Duodenal mucosa (tissue), 2 donors: ENCODE results near the gene BEAN1.

Source experiments
- H3K27ac ChIP-seq: one replicate; pipeline ENCODE4 v1.7.0; 2013; ENCODE audit warnings: low read depth, low read length
- H3K27me3 ChIP-seq, 2 donors: one replicate each; pipeline ENCODE4 v1.7.0; 2013; ENCODE audit warnings: low read length in 2 of 2, control low read depth in 1 of 2; ENCODE audit not compliant: insufficient read depth in 2 of 2, control insufficient read depth in 1 of 2
- H3K36me3 ChIP-seq, 2 donors: one replicate each; pipeline ENCODE4 v1.7.0; 2013; ENCODE audit warnings: low read length in 2 of 2, control low read depth in 1 of 2; ENCODE audit not compliant: insufficient read depth in 2 of 2, control insufficient read depth in 1 of 2
- H3K4me1 ChIP-seq, 2 donors: one replicate each; pipeline ENCODE4 v1.7.0; 2013; ENCODE audit warnings: low read length in 2 of 2, control low read depth in 1 of 2; ENCODE audit not compliant: insufficient read depth in 2 of 2, control insufficient read depth in 1 of 2
- H3K4me3 ChIP-seq, 2 donors: one replicate each; pipeline ENCODE4 v1.7.0; 2013; ENCODE audit warnings: low read length in 2 of 2, low read depth in 1 of 2
- H3K9ac ChIP-seq, 2 donors: one replicate each; pipeline ENCODE4 v1.7.0; 2013; ENCODE audit warnings: low read length in 2 of 2, low read depth in 1 of 2
- H3K9me3 ChIP-seq, 2 donors: one replicate each; pipeline ENCODE4 v1.7.0; 2013; ENCODE audit warnings: low read length in 2 of 2, control low read depth in 1 of 2; ENCODE audit not compliant: control insufficient read depth in 1 of 2

Gene BEAN1

DNA sequence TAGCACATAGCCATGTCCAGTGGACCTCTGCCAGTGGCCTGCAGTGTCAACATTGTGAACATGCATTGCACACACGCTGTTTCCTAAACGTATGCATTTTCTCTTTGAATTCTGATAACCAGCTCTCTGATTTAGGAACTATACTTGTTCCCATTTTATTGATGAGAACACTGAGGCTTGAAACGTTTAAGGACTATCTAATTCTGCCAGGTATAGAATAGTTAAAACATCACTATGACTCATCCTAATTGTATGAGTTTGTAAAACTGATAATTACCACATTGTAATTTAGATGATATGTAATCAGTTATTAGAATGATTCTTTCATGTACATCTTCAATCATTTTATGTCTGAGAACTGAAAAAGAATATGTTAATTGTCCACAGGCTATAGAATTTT, 3.1 kb downstream of the BEAN1 start:
- H3K36me3 ChIP-seq, result no peaks in the 10 kb centered on the region
- no peaks in the 10 kb centered on the region for H3K9me3 ChIP-seq
- peaks cover 48 to 54% of the 10 kb centered on the region in 2 donors for H3K27me3 ChIP-seq
- no peak overlapping the region for H3K27ac ChIP-seq
- no peak overlapping the region for H3K4me3 ChIP-seq
- peaks cover 0 to 4% of the 10 kb centered on the region in 2 donors for H3K4me1 ChIP-seq
- no peak overlapping the region for H3K9ac ChIP-seq

DNA sequence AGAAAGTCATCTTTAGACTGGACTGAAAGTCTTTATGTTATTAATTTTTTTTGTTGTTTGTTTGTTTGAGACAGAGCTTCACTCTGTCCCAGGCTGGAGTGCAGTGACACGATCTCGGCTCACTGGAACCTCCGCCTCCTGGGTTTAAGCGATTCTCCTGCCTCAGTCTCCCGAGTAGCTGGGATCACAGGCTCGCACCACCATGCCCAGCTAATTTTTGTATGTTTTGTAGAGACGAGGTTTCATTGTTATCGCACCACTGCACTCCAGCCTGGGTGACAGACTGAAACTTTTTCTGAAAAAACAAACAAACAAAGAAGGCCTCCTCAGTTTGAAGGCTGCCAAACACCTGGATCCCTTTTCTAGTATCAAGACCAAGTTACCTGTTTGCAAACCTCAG, 4.7 kb downstream of the BEAN1 start:
- H3K27ac ChIP-seq, result no peak overlapping the region
- H3K4me1 ChIP-seq, result no peaks in the 10 kb centered on the region
- H3K36me3 ChIP-seq, result no peaks in the 10 kb centered on the region
- H3K9me3 ChIP-seq, result no peaks in the 10 kb centered on the region
- peaks cover 36 to 41% of the 10 kb centered on the region in 2 donors for H3K27me3 ChIP-seq
- H3K4me3 ChIP-seq, result no peak overlapping the region
- no peak overlapping the region for H3K9ac ChIP-seq

DNA sequence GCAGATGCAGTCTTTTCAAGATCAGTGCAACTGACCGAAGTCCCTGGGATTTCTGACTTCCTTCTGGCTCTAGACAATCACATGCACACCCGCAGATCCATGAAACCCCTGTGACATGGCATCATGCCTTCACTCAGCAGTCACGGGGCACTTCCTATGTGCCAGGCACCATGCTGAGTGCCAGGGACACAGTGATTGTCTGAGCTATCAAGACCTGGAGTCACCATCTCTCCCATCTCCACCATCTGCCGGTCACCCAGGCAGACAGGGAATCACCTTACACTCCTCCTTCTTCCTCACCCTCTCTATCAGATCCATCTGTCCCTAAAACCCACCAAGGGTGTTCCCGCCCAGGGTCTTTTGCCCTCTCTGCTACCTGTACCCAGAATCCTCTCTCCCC, 5.3 kb downstream of the BEAN1 start:
- Histone ChIP-seq H3K9ac (no peak overlapping the region), H3K9me3 (no peaks in the 10 kb centered on the region), H3K4me3 (no peak overlapping the region), H3K27me3 (peaks cover 36 to 41% of the 10 kb centered on the region in 2 donors), H3K36me3 (no peaks in the 10 kb centered on the region), H3K4me1 (no peaks in the 10 kb centered on the region), H3K27ac (no peak overlapping the region)

DNA sequence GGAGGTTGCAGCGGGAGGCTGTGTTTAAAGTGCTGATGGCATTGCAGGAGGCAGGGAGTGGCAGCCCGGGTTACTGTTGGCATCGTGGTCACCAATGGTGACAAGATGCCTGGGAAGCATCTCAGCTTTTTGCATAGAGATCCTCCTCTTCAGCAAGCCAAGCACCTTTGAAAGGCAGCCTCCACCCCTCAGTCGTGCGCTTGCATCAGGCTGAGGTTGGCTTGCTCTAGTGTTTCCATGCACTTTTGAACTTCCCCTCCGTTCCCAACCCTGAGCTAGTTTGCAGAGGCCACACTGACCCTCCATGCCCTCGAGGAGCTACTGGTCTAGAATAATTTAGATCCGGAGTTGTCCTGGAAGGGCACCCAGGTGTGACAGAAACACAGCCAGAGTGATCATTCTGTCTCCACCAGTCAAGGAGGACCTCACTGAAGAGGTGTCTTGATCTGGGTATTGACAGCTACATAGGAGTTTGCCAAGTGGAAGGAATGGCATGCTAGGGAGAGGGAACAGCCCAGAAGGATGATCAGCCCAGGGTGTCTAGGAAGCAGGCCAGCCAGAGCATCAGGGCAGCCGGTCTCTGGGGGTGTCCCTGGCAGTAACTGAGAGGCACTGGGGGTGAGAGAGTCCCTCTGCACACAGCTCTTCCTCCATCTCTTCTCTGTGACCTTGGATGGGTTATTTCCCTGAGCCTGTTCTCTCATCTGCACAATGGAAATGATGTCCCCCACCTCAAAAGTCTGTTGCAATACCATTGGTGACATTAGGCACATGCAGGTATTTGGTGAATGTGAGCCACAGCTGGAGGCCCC, 7.7 kb downstream of the BEAN1 start:
- Histone ChIP-seq H3K36me3 (no peaks in the 10 kb centered on the region), H3K4me3 (no peak overlapping the region), H3K9ac (no peak overlapping the region), H3K4me1 (no peaks in the 10 kb centered on the region), H3K9me3 (no peaks in the 10 kb centered on the region), H3K27me3 (peaks cover 12 to 17% of the 10 kb centered on the region in 2 donors), H3K27ac (no peak overlapping the region)

DNA sequence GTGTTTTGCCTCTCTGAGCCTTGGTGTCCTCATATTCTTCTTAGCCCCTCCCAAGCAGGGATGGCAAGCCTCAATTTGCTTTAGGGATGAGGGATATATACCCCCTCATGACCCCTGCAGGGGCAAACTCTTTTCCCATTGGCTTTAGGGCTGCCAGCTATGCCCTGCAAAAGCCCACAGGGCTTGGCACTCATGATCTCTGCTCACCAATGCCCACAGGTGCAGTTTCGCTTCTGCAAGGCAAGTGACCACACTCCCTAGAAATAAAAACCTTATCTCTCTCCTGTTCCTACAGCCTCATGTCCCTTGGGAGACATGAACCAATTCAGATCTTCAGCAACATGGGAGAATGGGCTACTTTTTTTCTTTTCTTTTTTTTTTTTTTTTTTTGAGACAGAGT, 8.8 kb downstream of the BEAN1 start:
- Histone ChIP-seq H3K27me3 (peaks cover 8 to 9% of the 10 kb centered on the region in 2 donors), H3K9me3 (no peaks in the 10 kb centered on the region), H3K4me1 (no peaks in the 10 kb centered on the region), H3K9ac (no peak overlapping the region), H3K36me3 (no peaks in the 10 kb centered on the region), H3K27ac (no peak overlapping the region), H3K4me3 (no peak overlapping the region)

DNA sequence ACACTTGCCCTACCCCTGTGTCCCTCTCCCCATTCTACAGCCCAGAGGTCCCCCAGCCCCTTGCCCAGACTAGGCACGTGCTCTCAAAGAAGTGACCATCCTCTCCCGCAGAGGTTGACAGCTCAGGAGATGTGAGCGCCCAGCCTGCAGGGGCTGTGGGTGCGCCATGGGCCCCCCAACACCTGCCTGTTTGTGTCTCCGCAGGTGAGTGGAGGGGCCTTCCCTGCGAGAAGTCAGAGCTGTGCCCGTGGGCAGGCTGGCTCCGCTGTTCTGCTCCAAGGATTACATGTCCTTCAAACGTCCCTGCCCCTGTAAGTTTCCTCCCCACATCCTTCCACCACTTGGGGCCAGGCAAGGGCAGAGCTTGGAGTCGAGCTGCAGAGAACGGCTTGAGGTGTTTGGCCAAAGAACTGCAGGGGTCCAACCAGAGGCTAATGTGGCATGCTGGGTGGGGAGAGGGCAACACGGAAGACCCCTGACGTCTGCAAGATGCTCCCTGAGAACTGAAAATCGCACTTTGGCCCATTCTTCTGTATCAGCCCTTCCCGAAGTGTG, 10.4 kb downstream of the BEAN1 start:
- H3K9me3 ChIP-seq, result no peaks in the 10 kb centered on the region
- peaks cover 4 to 10% of the 10 kb centered on the region in 2 donors for H3K27me3 ChIP-seq
- no peak overlapping the region for H3K27ac ChIP-seq
- no peaks in the 10 kb centered on the region for H3K36me3 ChIP-seq
- no peak overlapping the region for H3K4me3 ChIP-seq
- H3K4me1 ChIP-seq, result no peaks in the 10 kb centered on the region
- no peak overlapping the region for H3K9ac ChIP-seq

DNA sequence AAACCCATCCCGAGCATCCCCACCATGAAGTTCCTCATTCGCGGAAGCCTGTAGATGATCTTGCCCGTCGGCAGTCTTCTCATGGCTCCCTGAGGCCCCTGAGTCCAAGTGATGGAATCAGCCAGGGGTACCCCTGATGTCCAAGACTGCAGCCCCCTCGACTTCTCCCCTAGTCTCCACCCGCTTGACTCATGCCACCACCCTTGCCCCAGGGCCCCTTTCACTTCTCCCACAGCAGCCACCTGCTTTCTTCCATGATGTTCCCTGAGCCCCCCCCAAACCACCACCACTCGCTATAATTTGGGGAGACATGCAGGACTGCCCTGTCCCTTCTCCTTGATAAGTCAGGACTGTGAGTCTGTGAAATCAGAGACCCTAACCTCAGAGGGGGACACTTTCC, 11.4 kb downstream of the BEAN1 start:
- no peaks in the 10 kb centered on the region for H3K36me3 ChIP-seq
- H3K9ac ChIP-seq, result no peak overlapping the region
- H3K27ac ChIP-seq, result no peak overlapping the region
- H3K4me3 ChIP-seq, result no peak overlapping the region
- H3K4me1 ChIP-seq, result no peaks in the 10 kb centered on the region
- H3K27me3 ChIP-seq, result peaks cover 0 to 8% of the 10 kb centered on the region in 2 donors
- H3K9me3 ChIP-seq, result no peaks in the 10 kb centered on the region

DNA sequence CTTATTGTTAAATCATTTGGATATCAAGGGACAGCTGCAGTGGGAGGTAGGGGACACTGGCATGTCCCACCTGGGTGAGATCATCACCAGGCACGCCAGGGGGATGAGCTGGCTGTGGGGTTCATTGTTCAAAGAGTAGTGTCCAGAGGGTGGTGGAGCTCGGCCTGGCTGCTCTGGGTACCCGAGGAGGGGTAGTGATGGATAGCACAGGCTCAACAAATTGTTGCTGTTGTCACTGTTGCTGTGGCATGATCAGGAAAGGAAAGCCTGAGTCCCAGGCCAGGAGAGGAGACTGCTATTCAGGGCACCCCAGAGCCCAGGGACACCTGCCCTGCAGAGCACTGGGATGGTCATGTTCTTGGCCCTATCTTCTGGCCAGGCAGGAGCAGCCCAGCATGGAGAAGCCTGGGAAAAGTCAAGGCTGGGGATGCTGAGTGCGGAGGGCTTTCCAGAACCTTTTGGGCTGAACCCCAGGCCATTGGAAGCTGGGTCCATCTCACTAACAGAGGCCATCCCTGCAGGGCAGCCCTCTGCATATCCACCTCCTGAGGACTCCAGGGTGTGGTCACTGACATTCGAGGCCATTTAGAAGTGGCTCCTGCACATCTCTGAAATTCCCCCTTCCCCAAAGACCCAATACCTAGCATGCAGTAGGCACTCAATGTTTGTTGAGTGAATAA, 12.1 kb downstream of the BEAN1 start:
- Histone ChIP-seq H3K4me3 (no peak overlapping the region), H3K27ac (no peak overlapping the region)

DNA sequence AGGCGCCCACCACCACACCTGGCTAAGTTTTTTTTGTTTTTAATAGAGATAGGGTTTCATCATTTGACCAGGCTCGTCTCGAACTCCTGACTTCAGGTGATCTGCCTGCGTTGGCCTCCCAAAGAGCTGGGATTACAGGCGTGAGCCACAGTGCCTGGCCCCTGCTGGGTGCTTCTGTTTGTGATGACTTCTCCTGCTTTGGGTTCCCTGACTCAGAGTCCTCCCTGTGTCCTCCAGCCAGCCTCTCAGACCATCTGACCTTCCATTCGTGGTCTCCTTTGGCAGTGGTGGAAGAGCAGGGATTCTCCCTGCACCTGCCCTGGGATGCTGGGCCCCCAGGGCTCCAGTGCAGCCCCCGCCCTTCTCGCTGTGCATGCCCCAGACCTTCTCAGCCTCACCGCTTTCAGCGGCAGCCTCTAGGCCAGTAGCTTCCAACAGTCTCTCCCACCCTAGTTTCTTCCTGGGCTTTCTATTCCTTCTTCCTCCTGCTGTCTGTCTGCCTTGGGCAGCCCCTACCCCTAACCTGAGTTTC, 13.2 kb downstream of the BEAN1 start:
- Histone ChIP-seq H3K4me1 (no peaks in the 10 kb centered on the region), H3K4me3 (no peak overlapping the region), H3K27me3 (peaks cover 8% of the 10 kb centered on the region in 2 donors), H3K27ac (no peak overlapping the region), H3K9me3 (no peaks in the 10 kb centered on the region), H3K9ac (no peak overlapping the region), H3K36me3 (no peaks in the 10 kb centered on the region)

More for the DNA sequence above, 12.1 kb downstream of the BEAN1 start:
- no peaks in the 10 kb centered on the region for H3K9me3 ChIP-seq
- H3K36me3 ChIP-seq, result no peaks in the 10 kb centered on the region
- H3K4me1 ChIP-seq, result no peaks in the 10 kb centered on the region
- no peak overlapping the region for H3K9ac ChIP-seq
- peaks cover under 1 to 8% of the 10 kb centered on the region in 2 donors for H3K27me3 ChIP-seq

DNA sequence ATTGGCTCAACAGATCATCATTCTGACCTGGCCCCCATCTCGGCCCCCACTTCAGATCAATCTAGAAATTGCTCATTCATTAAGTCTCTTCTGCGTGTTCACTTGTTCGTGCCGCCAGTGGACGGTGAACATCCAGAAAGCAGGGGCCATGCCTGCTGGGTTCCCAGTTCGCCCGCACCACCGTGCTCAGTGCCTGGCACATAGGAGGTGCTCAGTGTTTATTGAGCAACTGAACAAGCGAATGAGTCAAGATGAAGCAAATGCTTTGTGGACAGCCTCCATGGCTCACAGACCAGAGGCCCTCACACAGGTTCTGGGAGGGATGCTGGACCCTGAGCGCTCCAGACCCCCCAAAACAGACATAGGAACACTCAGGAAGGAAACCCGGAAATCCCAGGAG, 13.9 kb downstream of the BEAN1 start:
- H3K4me3 ChIP-seq, result no peak overlapping the region
- no peaks in the 10 kb centered on the region for H3K36me3 ChIP-seq
- no peak overlapping the region for H3K27ac ChIP-seq
- H3K4me1 ChIP-seq, result no peaks in the 10 kb centered on the region
- no peak overlapping the region for H3K9ac ChIP-seq
- peaks cover 8% of the 10 kb centered on the region in 2 donors for H3K27me3 ChIP-seq
- no peaks in the 10 kb centered on the region for H3K9me3 ChIP-seq
